Activated CD8-positive, alpha-beta T cell treated with anti-CD3 and anti-CD28 coated beads for 36 hours (primary cell): Measurements from ENCODE around the gene NDUFA3. TPM values are rescaled to one million over a fixed set of nuclear protein-coding genes. Genes with fewer than 3 reads are reported as not detected.
A peak's percentile ranks its signal among the peaks of the same experiment; 100 is the strongest.

Source experiments
- ATAC-seq: fragments of 200-7000 bp; cut with Tn5 transposase; one replicate; pipeline ENCODE4 v1.10.0; 2021; ENCODE audit warnings: mild to moderate bottlenecking, moderate library complexity
- CTCF ChIA-PET: fragments of 350-600 bp; sonication (Branson Sonifier 250); formaldehyde crosslinking; loops from one replicate; lab custom pipeline; 2021; ENCODE audit warnings: antibody characterized with exemption; lab: Charles Lee
- POLR2A ChIA-PET: fragments of 350-600 bp; sonication (Branson Sonifier 250); formaldehyde crosslinking; loops from one replicate; lab custom pipeline; 2021; ENCODE audit warnings: antibody characterized with exemption; lab: Charles Lee
- DNase-seq: peaks from one replicate; pipeline ENCODE4 v3.0.0-alpha.2; 2020
- H3K27ac Mint-ChIP-seq: one replicate; pipeline ENCODE4 v1.8.0; 2021; ENCODE audit warnings: mild to moderate bottlenecking, mixed read lengths
- H3K27me3 Mint-ChIP-seq: one replicate; pipeline ENCODE4 v1.8.0; 2021; ENCODE audit warnings: mixed read lengths
- H3K36me3 Mint-ChIP-seq: one replicate; pipeline ENCODE4 v1.8.0; 2021; ENCODE audit warnings: low read depth, mixed read lengths
- H3K4me1 Mint-ChIP-seq: one replicate; pipeline ENCODE4 v1.8.0; 2021; ENCODE audit warnings: low read depth, mixed read lengths
- H3K4me3 Mint-ChIP-seq: one replicate; pipeline ENCODE4 v1.8.0; 2021; ENCODE audit warnings: mild to moderate bottlenecking, moderate library complexity, mixed read lengths
- H3K9me3 Mint-ChIP-seq: one replicate; pipeline ENCODE4 v1.8.0; 2021; ENCODE audit warnings: mixed read lengths
- intact Hi-C: fragments of 100-400 bp; cut with micrococcal nuclease; formaldehyde crosslinking; loops from one replicate; pipeline ENCODE4 v1.10.0; 2022
- total RNA-seq, 2 experiments: library from RNA; stranded (reverse); gene quantifications; one replicate each; pipeline ENCODE4 v1.2.3, GENCODE V29; 2021
- TF ChIP-seq, protein P1 (sequence below): fragments of 200-600 bp; IDR thresholded peaks from one replicate; pipeline ENCODE4 v1.8.0; 2022; ENCODE audit warnings: antibody characterized with exemption, mild to moderate bottlenecking

Gene NDUFA3
- total RNA-seq, 2 experiments from 2014 or later, result 94.8 to 96.7 TPM

DNA sequence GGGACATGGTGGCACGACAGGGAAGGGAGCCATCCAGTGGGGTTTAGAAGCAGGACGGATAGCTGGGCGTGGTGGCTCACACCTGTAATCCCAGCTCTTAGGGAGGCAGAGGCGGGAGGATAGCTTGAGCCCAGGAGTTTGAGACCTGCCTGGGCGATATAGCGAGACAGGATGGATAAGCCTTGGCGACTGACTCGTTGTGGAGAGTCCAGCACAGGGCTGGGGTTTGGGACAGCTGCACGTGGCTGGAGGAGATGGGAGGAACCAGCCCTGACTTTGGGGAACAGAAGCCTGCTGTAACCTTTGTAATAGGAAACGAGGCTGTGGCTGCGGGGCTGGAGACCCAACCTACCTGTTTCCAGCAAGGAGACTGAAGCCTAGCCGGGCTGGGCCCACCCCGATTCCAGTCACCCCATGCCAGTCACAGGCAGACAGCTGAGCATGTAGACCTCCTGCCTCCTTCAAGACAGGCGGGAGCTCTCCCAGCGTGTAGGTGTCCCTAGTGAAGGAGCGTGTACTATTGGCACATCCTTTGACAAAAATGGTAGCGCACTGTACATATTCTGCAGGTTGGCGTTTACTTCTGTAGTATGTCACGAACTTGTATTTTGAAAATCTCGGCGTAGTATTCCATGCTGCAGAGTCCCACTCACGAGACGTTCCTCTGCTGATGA, 48.8 kb downstream of the NDUFA3 start:
- ChIA-PET POLR2A (interaction anchor here (0.6 to 2.7 kb wide), 5 partner anchors 7 to 53 kb away, joined by 3 to 10 read pairs (median 3); no protein-coding TSS in a partner anchor), CTCF (interaction anchor here (1.5 kb wide), 1 partner anchor 114 kb away, joined by 3 read pairs; no protein-coding TSS in a partner anchor)
- DNase-seq (no peak), ATAC-seq (no peak)
- H3K36me3 Mint-ChIP-seq, result peaks cover 56% of the 10 kb centered on the region
- no peak overlapping the region for H3K4me3 Mint-ChIP-seq
- H3K4me1 Mint-ChIP-seq, result peaks cover 22% of the 10 kb centered on the region
- H3K9me3 Mint-ChIP-seq, result no peaks in the 10 kb centered on the region
- H3K27ac Mint-ChIP-seq, result no peak overlapping the region
- TF ChIP-seq, protein P1, sequence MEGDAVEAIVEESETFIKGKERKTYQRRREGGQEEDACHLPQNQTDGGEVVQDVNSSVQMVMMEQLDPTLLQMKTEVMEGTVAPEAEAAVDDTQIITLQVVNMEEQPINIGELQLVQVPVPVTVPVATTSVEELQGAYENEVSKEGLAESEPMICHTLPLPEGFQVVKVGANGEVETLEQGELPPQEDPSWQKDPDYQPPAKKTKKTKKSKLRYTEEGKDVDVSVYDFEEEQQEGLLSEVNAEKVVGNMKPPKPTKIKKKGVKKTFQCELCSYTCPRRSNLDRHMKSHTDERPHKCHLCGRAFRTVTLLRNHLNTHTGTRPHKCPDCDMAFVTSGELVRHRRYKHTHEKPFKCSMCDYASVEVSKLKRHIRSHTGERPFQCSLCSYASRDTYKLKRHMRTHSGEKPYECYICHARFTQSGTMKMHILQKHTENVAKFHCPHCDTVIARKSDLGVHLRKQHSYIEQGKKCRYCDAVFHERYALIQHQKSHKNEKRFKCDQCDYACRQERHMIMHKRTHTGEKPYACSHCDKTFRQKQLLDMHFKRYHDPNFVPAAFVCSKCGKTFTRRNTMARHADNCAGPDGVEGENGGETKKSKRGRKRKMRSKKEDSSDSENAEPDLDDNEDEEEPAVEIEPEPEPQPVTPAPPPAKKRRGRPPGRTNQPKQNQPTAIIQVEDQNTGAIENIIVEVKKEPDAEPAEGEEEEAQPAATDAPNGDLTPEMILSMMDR, result no peak
- H3K27me3 Mint-ChIP-seq, result no peaks in the 10 kb centered on the region
- intact Hi-C loops, result no loop called here

GRCh38 chr19:54152267-54152666, 49.6 kb downstream of the NDUFA3 start:
- Mint-ChIP-seq H3K27me3 (no peaks in the 10 kb centered on the region), H3K27ac (no peak overlapping the region), H3K9me3 (no peaks in the 10 kb centered on the region), H3K4me3 (no peak overlapping the region), H3K36me3 (peaks cover 48% of the 10 kb centered on the region), H3K4me1 (peaks cover 25% of the 10 kb centered on the region)
- intact Hi-C loops, result no loop called here
- ATAC-seq (no peak), DNase-seq (no peak)
- CTCF ChIA-PET, result no interaction called here
- TF ChIP-seq, protein P1, result no peak
- POLR2A ChIA-PET, result interaction anchor here (0.9 to 2.7 kb wide), 3 partner anchors 9 to 14 kb away, joined by 3 to 10 read pairs (median 5); no protein-coding TSS in a partner anchor

GRCh38 chr19:54152878-54153524, 50.3 kb downstream of the NDUFA3 start:
- peak overlapping the region; percentile 63 for H3K27ac Mint-ChIP-seq
- intact Hi-C loops, result no loop called here
- H3K4me3 Mint-ChIP-seq, result no peak overlapping the region
- ATAC-seq, result no peak
- no peak for DNase-seq
- ChIA-PET POLR2A (interaction anchor here (0.9 to 2.7 kb wide), 5 partner anchors 10 to 37 kb away, joined by 3 to 10 read pairs (median 4); partner anchors contain the start of genes PRPF31 and TFPT), CTCF (no interaction called here)
- H3K27me3 Mint-ChIP-seq, result no peaks in the 10 kb centered on the region
- peaks cover 25% of the 10 kb centered on the region for H3K4me1 Mint-ChIP-seq
- no peaks in the 10 kb centered on the region for H3K9me3 Mint-ChIP-seq
- TF ChIP-seq, protein P1, result no peak
- peaks cover 47% of the 10 kb centered on the region for H3K36me3 Mint-ChIP-seq

DNA sequence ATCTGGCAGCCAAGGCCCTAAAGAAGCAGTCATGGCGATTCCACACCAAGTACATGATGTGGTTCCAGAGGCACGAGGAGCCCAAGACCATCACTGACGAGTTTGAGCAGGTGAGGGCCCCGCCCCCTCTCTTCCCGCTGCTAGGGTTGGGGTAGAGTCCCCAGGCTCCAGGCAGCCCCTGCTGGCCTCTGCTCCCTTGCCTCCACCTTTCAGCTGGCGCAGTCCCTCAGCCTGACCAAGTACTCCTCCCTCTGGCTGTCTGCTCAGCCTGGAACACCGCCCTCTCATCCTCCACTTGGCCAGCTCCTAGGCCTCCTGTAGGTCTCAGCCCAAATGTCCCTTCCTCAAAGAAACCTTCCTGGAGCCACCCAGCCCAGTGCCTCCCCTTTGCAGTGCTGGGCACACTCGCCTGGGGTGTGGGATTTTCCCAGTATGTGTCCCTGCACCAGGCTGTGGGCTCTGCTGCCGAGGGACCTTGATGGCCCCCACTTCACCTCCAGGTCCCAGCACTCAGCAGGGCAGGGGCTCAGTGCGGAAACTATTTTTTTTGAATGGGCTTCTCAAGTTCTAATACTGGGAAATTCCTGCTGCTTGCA, 51.2 kb downstream of the NDUFA3 start:
- POLR2A ChIA-PET, result interaction anchor here (1.1 to 2.7 kb wide), 4 partner anchors 10 to 38 kb away, joined by 3 to 10 read pairs (median 4); partner anchors contain the start of genes PRPF31 and TFPT
- TF ChIP-seq, protein P1, result no peak
- CTCF ChIA-PET, result no interaction called here
- intact Hi-C loops, result no loop called here
- Mint-ChIP-seq H3K4me3 (no peak overlapping the region), H3K9me3 (no peaks in the 10 kb centered on the region), H3K27ac (peak overlapping the region; percentile 84), H3K4me1 (peaks cover 32% of the 10 kb centered on the region), H3K36me3 (peaks cover 47% of the 10 kb centered on the region), H3K27me3 (no peaks in the 10 kb centered on the region)
- DNase-seq (no peak), ATAC-seq (no peak)
